ENCODE measurements around the gene PHF12.

Gene PHF12

DNA sequence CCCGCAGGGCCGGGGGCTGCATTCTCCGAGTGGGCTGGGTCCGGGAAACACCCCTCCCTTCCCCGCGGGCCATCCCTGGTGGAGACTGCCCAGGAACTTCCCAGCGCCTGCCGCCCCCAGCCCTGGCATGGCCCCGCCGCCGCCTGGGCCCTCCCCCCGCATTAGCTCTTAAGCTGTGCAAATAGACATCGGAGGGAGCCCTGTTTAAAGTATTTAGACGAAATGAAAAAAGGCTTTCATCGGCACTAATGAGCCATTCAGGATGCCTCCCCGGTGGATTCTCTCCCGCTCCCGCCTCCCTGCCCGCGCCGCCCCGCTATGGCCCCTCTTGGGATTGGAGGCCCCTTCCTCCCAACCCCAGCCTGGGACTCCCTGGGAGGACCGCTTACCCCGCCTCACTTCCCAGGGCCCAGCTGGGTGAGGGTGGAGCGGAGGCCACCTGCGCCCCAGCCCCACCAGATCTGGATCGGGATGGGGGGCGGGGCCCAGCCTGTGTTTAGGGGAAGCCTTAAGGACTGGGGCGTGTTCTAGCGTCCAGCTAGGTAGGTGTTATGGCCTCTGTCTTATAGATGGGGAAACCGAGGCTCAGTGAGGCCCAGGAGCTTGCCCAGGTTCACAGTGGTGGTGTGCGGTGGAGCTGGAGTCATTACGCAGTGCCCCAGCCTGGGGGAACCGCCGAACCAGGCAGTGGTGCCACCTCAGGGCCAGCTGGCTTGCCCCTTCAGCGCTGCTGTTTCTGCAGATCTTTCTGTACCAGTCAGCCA, 34.8 kb upstream of the PHF12 start:
- H3K4me1 ChIP-seq (ENCODE audit: insufficient read depth, low read length, severe bottlenecking) = peaks cover 11% of the 10 kb centered on the region
- H3K27me3 ChIP-seq (ENCODE audit: insufficient read depth, low read length) = peaks cover 5% of the 10 kb centered on the region; the same call in 1 of the 2 replicates
- no peak overlapping the region for H3K9ac ChIP-seq (ENCODE audit: low read length)
- no peaks in the 10 kb centered on the region for H4K20me1 ChIP-seq (ENCODE audit: insufficient read depth, low read length)
- no peak overlapping the region for H2AFZ ChIP-seq (ENCODE audit: low read length)
- no peak overlapping the region for H3K4me2 ChIP-seq (ENCODE audit: low read length)
- no peak overlapping the region for H3K4me3 ChIP-seq (ENCODE audit: low read depth, low read length, poor library complexity, severe bottlenecking)
- TF ChIP-seq, protein P1, sequence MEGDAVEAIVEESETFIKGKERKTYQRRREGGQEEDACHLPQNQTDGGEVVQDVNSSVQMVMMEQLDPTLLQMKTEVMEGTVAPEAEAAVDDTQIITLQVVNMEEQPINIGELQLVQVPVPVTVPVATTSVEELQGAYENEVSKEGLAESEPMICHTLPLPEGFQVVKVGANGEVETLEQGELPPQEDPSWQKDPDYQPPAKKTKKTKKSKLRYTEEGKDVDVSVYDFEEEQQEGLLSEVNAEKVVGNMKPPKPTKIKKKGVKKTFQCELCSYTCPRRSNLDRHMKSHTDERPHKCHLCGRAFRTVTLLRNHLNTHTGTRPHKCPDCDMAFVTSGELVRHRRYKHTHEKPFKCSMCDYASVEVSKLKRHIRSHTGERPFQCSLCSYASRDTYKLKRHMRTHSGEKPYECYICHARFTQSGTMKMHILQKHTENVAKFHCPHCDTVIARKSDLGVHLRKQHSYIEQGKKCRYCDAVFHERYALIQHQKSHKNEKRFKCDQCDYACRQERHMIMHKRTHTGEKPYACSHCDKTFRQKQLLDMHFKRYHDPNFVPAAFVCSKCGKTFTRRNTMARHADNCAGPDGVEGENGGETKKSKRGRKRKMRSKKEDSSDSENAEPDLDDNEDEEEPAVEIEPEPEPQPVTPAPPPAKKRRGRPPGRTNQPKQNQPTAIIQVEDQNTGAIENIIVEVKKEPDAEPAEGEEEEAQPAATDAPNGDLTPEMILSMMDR (IDR thresholded peaks at IDR 0.05; ENCODE audit: low read length) = no peak
- H3K27ac ChIP-seq (ENCODE audit: low read depth, low read length, poor library complexity, severe bottlenecking) = no peak overlapping the region
- H3K36me3 ChIP-seq (ENCODE audit: insufficient read depth, low read length) = no peaks in the 10 kb centered on the region
- no peaks in the 10 kb centered on the region for H3K79me2 ChIP-seq (ENCODE audit: insufficient read depth, low read length)
- H3K9me3 ChIP-seq (ENCODE audit: low read length) = no peaks in the 10 kb centered on the region
- no peaks in the 10 kb centered on the region for H3K9me2 ChIP-seq (ENCODE audit: low read depth, low read length)
- H3F3A ChIP-seq (ENCODE audit: insufficient read depth, low read length) = no peaks in the 10 kb centered on the region

DNA sequence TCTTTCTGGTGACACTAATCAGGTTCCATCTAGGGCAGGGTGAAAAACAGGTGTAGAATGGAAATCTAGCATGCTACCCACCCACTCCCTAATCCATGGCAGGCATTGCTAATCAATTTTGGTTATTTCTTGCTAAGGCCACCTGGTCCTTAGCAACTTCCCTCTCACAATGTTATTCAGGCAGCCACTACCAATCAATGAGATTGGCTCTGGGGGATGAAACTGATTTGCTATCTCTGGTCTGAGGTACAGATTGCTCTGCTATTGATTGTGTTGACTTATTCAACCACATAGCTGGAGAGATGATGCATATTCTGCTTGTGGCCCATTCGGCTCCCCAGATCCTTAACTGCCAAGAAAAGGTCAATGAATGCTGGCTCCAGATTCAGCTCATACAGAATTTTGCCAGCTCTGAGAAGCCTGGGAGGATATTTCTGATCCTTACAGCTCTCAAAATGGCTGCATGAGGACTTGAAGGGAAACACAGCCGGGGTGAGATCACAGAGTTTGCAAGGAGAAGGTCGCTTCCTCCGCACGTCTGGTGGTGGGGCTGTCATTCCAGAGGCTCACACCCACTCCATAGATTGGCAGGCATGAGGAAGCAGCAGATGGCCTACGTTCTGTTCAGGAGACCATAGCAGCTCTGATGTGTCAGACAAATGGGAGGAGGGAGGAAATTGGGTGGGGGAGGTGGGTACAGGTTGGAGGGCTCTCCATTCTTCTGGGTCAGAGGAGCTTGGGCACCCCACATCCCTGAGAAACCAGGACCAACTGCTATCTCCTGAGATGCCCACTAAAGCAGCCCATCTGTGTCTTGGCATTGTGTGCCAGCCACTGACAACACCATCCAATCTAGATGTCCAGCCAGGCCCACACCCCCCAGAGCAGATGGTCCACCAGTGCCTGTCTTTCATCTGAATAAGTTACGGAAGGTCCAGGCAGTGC, 32.2 kb upstream of the PHF12 start:
- Histone ChIP-seq H3F3A (ENCODE audit: insufficient read depth, low read length) (no peaks in the 10 kb centered on the region), H2AFZ (ENCODE audit: low read length) (no peak overlapping the region), H4K20me1 (ENCODE audit: insufficient read depth, low read length) (no peaks in the 10 kb centered on the region), H3K4me2 (ENCODE audit: low read length) (no peak overlapping the region), H3K4me1 (ENCODE audit: insufficient read depth, low read length, severe bottlenecking) (peaks cover 11% of the 10 kb centered on the region), H3K36me3 (ENCODE audit: insufficient read depth, low read length) (no peaks in the 10 kb centered on the region), H3K79me2 (ENCODE audit: insufficient read depth, low read length) (no peaks in the 10 kb centered on the region), H3K4me3 (ENCODE audit: low read depth, low read length, poor library complexity, severe bottlenecking) (no peak overlapping the region), H3K27me3 (ENCODE audit: insufficient read depth, low read length) (peaks cover 5% of the 10 kb centered on the region; the same call in 1 of the 2 replicates), H3K9ac (ENCODE audit: low read length) (no peak overlapping the region), H3K9me2 (ENCODE audit: low read depth, low read length) (no peaks in the 10 kb centered on the region), H3K9me3 (ENCODE audit: low read length) (no peaks in the 10 kb centered on the region), H3K27ac (ENCODE audit: low read depth, low read length, poor library complexity, severe bottlenecking) (no peak overlapping the region)
- TF ChIP-seq EZH2 (IDR thresholded peaks at IDR 0.05; ENCODE audit: borderline replicate concordance, low read length) = no peak
- TF ChIP-seq, protein P1 (IDR thresholded peaks at IDR 0.05; ENCODE audit: low read length) = no peak

DNA sequence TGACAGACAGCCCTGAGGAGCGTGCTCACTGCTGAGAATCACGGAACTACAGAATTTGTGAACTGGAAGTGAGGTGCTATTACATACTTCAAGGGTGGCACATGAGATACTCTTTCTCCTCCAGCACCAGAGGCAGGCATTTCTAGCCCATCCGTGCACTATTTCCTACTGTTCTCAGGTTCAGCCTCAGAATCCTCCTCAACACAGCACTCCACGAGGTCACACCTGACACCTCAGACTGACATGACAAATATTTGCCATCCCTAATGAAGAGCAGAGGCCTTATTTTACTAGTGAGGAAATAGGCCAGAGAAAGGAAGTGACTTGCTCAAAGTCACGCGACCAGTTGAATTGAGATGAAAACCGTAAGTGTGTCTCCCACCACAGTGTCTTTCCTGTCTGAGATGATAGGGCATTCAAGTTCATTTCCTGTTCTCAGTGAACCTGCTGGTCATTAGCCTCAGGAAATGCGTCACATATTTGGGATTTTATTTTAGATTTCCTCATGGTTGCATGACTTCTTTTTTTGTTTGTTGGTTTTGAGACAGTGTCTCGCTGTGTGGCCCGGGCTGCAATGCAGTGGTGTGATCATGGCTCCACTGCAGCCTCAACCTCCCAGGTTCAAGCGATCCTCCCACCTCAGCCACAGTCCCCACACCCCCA, 30.9 kb upstream of the PHF12 start:
- no peaks in the 10 kb centered on the region for H3F3A ChIP-seq (ENCODE audit: insufficient read depth, low read length)
- H3K36me3 ChIP-seq (ENCODE audit: insufficient read depth, low read length) = no peaks in the 10 kb centered on the region
- no peak overlapping the region for H2AFZ ChIP-seq (ENCODE audit: low read length)
- H3K27me3 ChIP-seq (ENCODE audit: insufficient read depth, low read length) = peaks cover 4% of the 10 kb centered on the region; the same call in 1 of the 2 replicates
- H3K4me1 ChIP-seq (ENCODE audit: insufficient read depth, low read length, severe bottlenecking) = peaks cover 11% of the 10 kb centered on the region
- no peaks in the 10 kb centered on the region for H3K9me3 ChIP-seq (ENCODE audit: low read length)
- no peak overlapping the region for H3K4me2 ChIP-seq (ENCODE audit: low read length)
- no peaks in the 10 kb centered on the region for H3K79me2 ChIP-seq (ENCODE audit: insufficient read depth, low read length)
- H4K20me1 ChIP-seq (ENCODE audit: insufficient read depth, low read length) = no peaks in the 10 kb centered on the region
- H3K4me3 ChIP-seq (ENCODE audit: low read depth, low read length, poor library complexity, severe bottlenecking) = no peak overlapping the region
- H3K9ac ChIP-seq (ENCODE audit: low read length) = no peak overlapping the region
- no peak overlapping the region for H3K27ac ChIP-seq (ENCODE audit: low read depth, low read length, poor library complexity, severe bottlenecking)
- TF ChIP-seq, protein P1 (IDR thresholded peaks at IDR 0.05; ENCODE audit: low read length) = no peak
- no peak for TF ChIP-seq EZH2 (IDR thresholded peaks at IDR 0.05; ENCODE audit: borderline replicate concordance, low read length)
- H3K9me2 ChIP-seq (ENCODE audit: low read depth, low read length) = no peaks in the 10 kb centered on the region
